HG02981 (cell line): Measurements from ENCODE around the gene MAPKAPK5.
A peak's percentile ranks its signal among the peaks of the same experiment; 100 is the strongest.
"Not testable (repeated sequence)": the region's sequence is repeated elsewhere in the genome, so short reads cannot be mapped to it uniquely, and the experiment has no call there.

ENCODE experiments used
- ATAC-seq: cut with Tn5 transposase; IDR thresholded peaks from one replicate; pipeline ENCODE4 v1.9.1; 2021; ENCODE audit warnings: mild to moderate bottlenecking, moderate library complexity; ENCODE audit not compliant: unreplicated experiment

The MAPKAPK5 gene

GRCh38 chr12:111841750-111842555 lies at the start of gene MAPKAPK5:
MAPKAPK5 (plus strand) TSS chr12:111842228; CDS start chr12:111842734, 506 bp downstream.
- peak; percentile 83 for ATAC-seq

DNA sequence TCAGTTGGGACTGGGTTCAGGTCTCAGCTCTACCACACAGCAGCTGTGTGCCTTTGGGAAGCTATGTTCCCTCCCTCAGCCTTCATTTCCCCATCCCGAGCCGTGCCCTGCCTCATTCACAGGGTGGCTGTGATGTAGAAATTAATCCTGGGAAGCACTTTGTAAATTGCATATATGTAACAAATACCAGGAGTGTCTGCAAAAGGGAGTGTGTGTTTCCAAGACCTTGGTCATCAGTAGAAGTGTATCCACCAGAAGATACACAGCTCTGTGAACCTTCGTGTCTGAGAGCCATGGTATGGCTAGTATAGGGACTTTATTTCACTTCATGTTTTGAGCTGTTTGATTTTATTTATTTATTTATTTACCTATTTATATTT lies 49.2 kb upstream of the MAPKAPK5 start:
- ATAC-seq: no peak

GRCh38 chr12:111798182-111798581 lies 43.8 kb upstream of the MAPKAPK5 start:
- ATAC-seq: no peak

GRCh38 chr12:111799758-111800157 lies 42.3 kb upstream of the MAPKAPK5 start:
- no peak for ATAC-seq

DNA sequence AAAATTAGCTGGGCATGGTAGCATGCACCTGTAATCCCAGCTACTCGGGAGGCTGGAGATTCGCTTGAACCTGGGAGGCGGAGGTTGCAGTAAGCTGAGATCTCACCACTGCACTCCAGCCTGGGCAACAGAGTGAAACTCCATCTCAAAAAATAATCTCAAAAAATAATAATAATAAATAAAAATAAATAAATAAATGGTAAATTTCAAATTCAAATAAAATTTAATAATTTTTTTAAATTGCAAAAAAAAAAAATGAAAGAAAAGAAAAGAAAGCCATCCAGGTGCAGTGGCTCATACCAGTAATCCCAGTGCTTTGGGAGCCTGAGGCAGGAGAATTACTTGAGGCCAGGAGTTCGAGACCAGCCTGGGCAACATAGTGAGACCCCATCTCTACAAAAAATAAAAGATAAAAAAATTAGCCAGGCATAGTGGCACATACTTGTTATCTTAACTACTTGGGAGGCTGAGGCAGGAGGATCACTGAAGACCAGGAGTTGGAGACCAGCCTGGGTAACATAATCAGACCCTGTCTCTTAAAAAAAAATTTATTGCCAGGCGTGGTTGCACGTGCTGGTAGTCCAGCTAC lies 38.9 kb upstream of the MAPKAPK5 start:
- ATAC-seq: no peak

DNA sequence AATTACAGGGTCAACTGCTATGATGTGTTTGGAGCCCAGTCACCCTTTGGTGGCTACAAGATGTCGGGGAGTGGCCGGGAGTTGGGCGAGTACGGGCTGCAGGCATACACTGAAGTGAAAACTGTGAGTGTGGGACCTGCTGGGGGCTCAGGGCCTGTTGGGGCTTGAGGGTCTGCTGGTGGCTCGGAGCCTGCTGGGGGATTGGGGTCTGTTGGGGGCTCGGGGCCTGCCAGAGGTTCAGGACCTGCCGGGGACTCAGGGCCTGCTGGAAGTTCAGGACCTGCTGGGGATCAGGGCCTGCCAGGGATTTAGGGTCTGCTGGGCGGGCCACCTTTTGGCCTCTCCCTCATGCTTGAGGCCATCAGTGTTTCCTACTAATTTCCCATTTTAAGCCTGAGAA lies 38.2 kb upstream of the MAPKAPK5 start:
- ATAC-seq: no peak

GRCh38 chr12:111806304-111806703 lies 35.7 kb upstream of the MAPKAPK5 start:
- no peak for ATAC-seq

GRCh38 chr12:111807232-111807631 lies 34.8 kb upstream of the MAPKAPK5 start:
- no peak for ATAC-seq

GRCh38 chr12:111812881-111813741 lies 28.9 kb upstream of the MAPKAPK5 start:
- ATAC-seq: peak; percentile 56

GRCh38 chr12:111816065-111816615 lies 25.9 kb upstream of the MAPKAPK5 start:
- no peak for ATAC-seq

GRCh38 chr12:111816898-111817297 lies 25.1 kb upstream of the MAPKAPK5 start:
- ATAC-seq: not testable (repeated sequence)

GRCh38 chr12:111818340-111818739 lies 23.7 kb upstream of the MAPKAPK5 start:
- no peak for ATAC-seq

DNA sequence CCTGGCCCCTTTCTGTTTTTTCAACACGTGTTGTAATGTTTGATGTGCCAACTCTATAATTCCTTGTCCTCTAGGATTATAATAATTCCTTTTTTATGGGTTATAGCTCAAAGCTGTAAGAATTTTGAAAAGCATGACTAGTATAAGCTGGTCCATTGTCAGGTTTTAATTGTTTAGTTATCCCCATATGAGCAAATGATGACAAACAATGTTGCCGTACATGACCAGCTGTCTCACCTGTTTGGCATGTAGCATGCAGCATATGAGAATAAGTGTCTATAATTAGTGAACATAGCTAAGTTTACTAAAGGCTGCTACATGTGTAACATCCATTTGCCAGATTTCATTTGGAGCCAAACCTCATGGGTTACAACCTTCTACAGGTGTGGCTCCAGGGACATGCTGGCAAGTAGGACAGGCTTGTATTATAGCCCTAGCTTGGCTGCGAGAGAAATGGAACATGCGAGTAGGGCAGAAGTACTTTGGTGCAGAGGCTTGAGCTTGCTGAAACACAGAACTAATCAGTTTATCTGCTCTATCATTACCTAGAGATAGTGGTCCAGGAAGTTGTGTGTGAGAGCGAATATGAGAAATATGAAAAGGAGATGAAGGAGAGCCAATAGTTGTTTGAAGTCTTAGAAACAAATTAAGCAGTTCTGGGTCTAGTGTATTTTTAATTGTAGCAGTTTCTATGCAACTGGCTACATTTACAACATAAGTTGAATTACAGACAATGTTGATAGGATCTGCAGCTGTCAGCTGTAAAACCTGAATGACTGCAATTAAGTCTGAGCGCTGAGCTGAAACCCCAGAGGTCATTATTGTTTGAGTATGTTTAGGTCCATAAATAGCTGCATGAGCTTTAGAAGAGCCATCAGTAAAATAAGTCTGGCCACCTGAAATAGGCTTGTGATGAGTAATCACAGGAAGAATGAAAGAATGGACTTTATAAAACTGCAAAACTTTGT lies 22.6 kb upstream of the MAPKAPK5 start:
- no peak for ATAC-seq

DNA sequence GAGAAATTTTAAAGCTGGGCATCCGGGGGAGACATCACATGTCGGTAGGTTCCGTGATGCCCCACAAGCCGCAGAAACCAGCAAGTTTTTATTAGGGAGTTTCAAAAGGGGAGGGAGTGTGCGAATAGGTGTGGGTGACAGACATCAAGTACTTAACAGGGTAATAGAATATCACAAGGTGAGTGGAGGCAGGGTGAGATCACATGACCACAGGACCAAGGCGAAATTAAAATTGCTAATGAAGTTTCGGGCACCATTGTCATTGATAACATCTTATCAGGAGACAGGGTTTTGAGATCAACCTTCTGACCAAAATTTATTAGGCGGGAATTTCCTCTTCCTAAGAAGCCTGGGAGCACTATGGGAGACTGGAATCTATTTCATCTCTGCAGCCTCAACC lies 21.2 kb upstream of the MAPKAPK5 start:
- ATAC-seq: not testable (repeated sequence)

GRCh38 chr12:111822886-111823285 lies 19.1 kb upstream of the MAPKAPK5 start:
- no peak for ATAC-seq

DNA sequence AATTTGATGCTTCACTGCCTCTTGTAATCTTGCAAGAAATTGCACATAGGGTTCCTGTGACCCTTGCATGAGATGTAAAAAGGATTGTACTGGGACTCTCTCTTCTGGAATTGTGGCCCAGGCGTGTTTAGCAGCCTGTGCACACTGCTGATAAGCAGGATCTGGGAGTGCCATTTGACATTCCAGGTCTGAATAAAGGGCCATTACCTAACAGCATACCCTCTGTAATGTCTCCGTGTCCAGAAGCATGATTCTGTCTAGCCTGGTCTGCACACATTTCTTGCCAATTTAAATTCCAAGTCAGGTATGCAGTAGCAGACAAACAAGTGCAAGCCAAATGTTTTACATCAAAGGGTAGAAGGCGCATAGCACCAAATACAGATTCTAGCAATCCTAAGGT lies 18.1 kb upstream of the MAPKAPK5 start:
- no peak for ATAC-seq

- not testable (repeated sequence) for ATAC-seq
Observed at GRCh38 chr12:111824312-111824711, 17.7 kb upstream of the MAPKAPK5 start.

- no peak for ATAC-seq
Observed at GRCh38 chr12:111825509-111825908, 16.5 kb upstream of the MAPKAPK5 start.

DNA sequence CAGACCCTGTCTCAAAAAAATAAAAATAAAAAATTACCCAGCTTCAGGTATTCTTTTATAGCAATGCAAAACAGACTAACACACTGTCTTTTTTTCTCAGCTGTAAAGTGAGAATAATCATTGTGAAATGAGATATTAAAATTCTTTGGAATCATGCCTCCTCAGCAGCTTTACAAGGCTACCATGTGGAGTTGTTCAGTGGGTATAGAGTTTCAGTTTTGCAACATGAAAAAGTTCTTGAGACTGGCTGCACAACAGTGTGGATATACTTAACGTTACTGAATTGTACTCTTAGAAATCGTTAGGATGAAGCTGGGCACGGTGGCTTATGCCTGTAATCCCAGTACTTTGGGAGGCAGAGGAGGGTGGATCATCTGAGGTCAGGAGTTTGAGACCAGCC lies 15.7 kb upstream of the MAPKAPK5 start:
- no peak for ATAC-seq

DNA sequence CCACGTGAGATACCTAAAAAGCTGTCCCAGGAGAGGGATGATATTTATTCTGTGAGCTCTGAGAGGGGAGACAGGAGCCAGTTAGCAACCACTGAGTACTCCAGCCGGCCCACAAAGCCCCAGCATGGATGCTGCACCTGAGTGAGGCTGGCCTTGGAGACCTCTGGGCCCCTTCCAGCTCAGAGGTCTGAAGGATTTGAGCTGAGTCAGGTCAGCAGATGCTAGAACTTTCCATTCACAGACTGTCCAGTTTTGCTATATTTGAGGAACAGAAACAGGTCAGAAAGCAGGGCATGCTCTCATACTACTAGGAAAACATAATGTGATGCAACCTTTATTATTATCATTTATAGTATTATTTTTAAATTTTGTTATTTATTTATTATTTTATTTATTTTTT lies 15.0 kb upstream of the MAPKAPK5 start:
- ATAC-seq: no peak
